IMR-90 (cell line): Measurements from ENCODE around the gene KLHL2. TPM values are rescaled to one million over a fixed set of nuclear protein-coding genes. Genes with fewer than 3 reads are reported as not detected.

Experiments
- ATAC-seq: fragments of 200-7000 bp; cut with Tn5 transposase; 2 replicates; pipeline ENCODE4 v1.9.1; 2020; ENCODE audit warnings: low read depth, mild to moderate bottlenecking, moderate library complexity
- BruUV-seq: library from RNA; stranded (reverse); fragments of 400-500 nt; replicated peaks from 2 replicates; lab custom pipeline; 2021; lab: Mats Ljungman, UMichigan
- CTCF ChIA-PET: fragments of 300-600 bp; formaldehyde crosslinking; extraction: SDS; loops from one replicate; lab custom pipeline; 2021; ENCODE audit warnings: antibody characterized with exemption; lab: Yijun Ruan, JAX
- POLR2A ChIA-PET: fragments of 300-600 bp; sonication (Branson Sonifier 250); formaldehyde crosslinking; loops from one replicate; lab custom pipeline; 2022; ENCODE audit warnings: antibody characterized with exemption; ENCODE audit not compliant: unreplicated experiment; lab: Charles Lee
- DNase-seq: peaks from one replicate; pipeline ENCODE4 v3.0.0; 2013
- H2AFZ ChIP-seq: replicated peaks from 2 replicates; pipeline ENCODE3; 2013; ENCODE audit warnings: low read length, mild to moderate bottlenecking; ENCODE audit not compliant: poor library complexity
- H2AK5ac ChIP-seq: 2 replicates; pipeline ENCODE4 v1.6.1; 2013; ENCODE audit warnings: low read depth, low read length, inconsistent platforms
- H2AK9ac ChIP-seq: replicated peaks from 2 replicates; pipeline ENCODE3; 2013; ENCODE audit warnings: mild to moderate bottlenecking, low read depth, low read length, moderate library complexity; ENCODE audit not compliant: poor library complexity
- H2BK120ac ChIP-seq: 2 replicates; pipeline ENCODE4 v1.6.1; 2013; ENCODE audit warnings: low read depth, low read length, inconsistent platforms
- H2BK15ac ChIP-seq: 3 replicates; pipeline ENCODE4 v1.6.1; 2013; ENCODE audit warnings: low read depth, low read length, inconsistent platforms
- H2BK20ac ChIP-seq: 2 replicates; pipeline ENCODE4 v1.6.1; 2013; ENCODE audit warnings: low read depth, mild to moderate bottlenecking, inconsistent platforms, low read length, moderate library complexity
- H2BK5ac ChIP-seq: 2 replicates; pipeline ENCODE4 v1.6.1; 2013; ENCODE audit warnings: mild to moderate bottlenecking, low read depth, low read length, inconsistent platforms; ENCODE audit not compliant: poor library complexity, severe bottlenecking
- H3K14ac ChIP-seq: replicated peaks from 2 replicates; pipeline ENCODE4 v1.6.1; 2013; ENCODE audit warnings: low read depth, low read length, inconsistent platforms
- H3K18ac ChIP-seq: 2 replicates; pipeline ENCODE4 v1.6.1; 2013; ENCODE audit warnings: low read depth, low read length, control low read depth
- H3K23ac ChIP-seq: 2 replicates; pipeline ENCODE4 v1.6.1; 2013; ENCODE audit warnings: low read depth, low read length, inconsistent platforms
- H3K27ac ChIP-seq: 2 replicates; pipeline ENCODE4 v1.5.1; 2013; ENCODE audit warnings: mild to moderate bottlenecking, control low read depth, low read length; ENCODE audit not compliant: insufficient read depth
- H3K27me3 ChIP-seq: 2 replicates; pipeline ENCODE4 v1.6.1; 2013; ENCODE audit warnings: low read length; ENCODE audit not compliant: control insufficient read depth, insufficient read depth
- H3K36me3 ChIP-seq: 2 replicates; pipeline ENCODE4 v1.6.1; 2013; ENCODE audit warnings: low read length, mixed read lengths; ENCODE audit not compliant: control insufficient read depth, insufficient read depth
- H3K4ac ChIP-seq: 2 replicates; pipeline ENCODE4 v1.6.1; 2013; ENCODE audit warnings: low read depth, low read length, inconsistent platforms
- H3K4me1 ChIP-seq: 2 replicates; pipeline ENCODE4 v1.6.1; 2013; ENCODE audit warnings: low read length, mixed read lengths; ENCODE audit not compliant: control insufficient read depth, insufficient read depth
- H3K4me2 ChIP-seq: 2 replicates; pipeline ENCODE4 v1.6.1; 2013; ENCODE audit warnings: low read depth, mild to moderate bottlenecking, control low read depth, low read length, moderate library complexity
- H3K4me3 ChIP-seq: 2 replicates; pipeline ENCODE4 v1.5.1; 2013; ENCODE audit warnings: low read depth, mild to moderate bottlenecking, control low read depth, low read length, moderate library complexity; ENCODE audit not compliant: insufficient read depth
- H3K56ac ChIP-seq: 2 replicates; pipeline ENCODE4 v1.6.1; 2013; ENCODE audit warnings: low read length, inconsistent platforms; ENCODE audit not compliant: insufficient read depth; ENCODE audit errors: extremely low read depth
- H3K79me1 ChIP-seq, 2 experiments: 2 replicates each; pipeline ENCODE4 v1.6.1; 2013; ENCODE audit warnings: low read length in 2 of 2, inconsistent platforms in 1 of 2, low read depth in 1 of 2
- H3K9ac ChIP-seq: 2 replicates; pipeline ENCODE4 v1.6.1; 2013; ENCODE audit warnings: low read depth, low read length, control low read depth
- H3K9me1 ChIP-seq: 2 replicates; pipeline ENCODE4 v1.6.1; 2013; ENCODE audit warnings: low read length, inconsistent platforms; ENCODE audit not compliant: insufficient read depth
- H3K9me3 ChIP-seq: 2 replicates; pipeline ENCODE4 v1.6.1; 2013; ENCODE audit warnings: low read length; ENCODE audit not compliant: control insufficient read depth, insufficient read depth
- H4K20me1 ChIP-seq: 2 replicates; pipeline ENCODE4 v1.6.1; 2013; ENCODE audit warnings: low read length, inconsistent platforms; ENCODE audit not compliant: insufficient read depth
- H4K5ac ChIP-seq: 2 replicates; pipeline ENCODE4 v1.6.1; 2013; ENCODE audit warnings: mild to moderate bottlenecking, low read depth, low read length, control low read depth
- H4K8ac ChIP-seq, 2 experiments: 2 replicates each; pipeline ENCODE4 v1.6.1; 2013; ENCODE audit warnings: low read depth in 2 of 2, low read length in 2 of 2, control low read depth in 1 of 2, inconsistent platforms in 1 of 2
- H4K91ac ChIP-seq: 2 replicates; pipeline ENCODE4 v1.6.1; 2013; ENCODE audit warnings: low read depth, low read length, inconsistent platforms; ENCODE audit not compliant: insufficient read depth
- BHLHE40 ChIP-seq: fragments of 150-350 bp; IDR thresholded peaks from 2 replicates; pipeline ENCODE4 v1.6.1; 2016; ENCODE audit warnings: mild to moderate bottlenecking, low read depth, low read length
- CEBPB ChIP-seq: IDR thresholded peaks from 2 replicates; pipeline ENCODE4 v1.6.1; 2012; ENCODE audit warnings: low read depth, low read length, improper control_type of control experiment
- CHD1 ChIP-seq: IDR thresholded peaks from 2 replicates; pipeline ENCODE4 v1.6.1; 2012; ENCODE audit warnings: low read depth, low read length, improper control_type of control experiment
- ELK1 ChIP-seq: fragments of 150-350 bp; IDR thresholded peaks from 2 replicates; pipeline ENCODE4 v1.6.1; 2016; ENCODE audit warnings: low read depth, mild to moderate bottlenecking, low read length, moderate library complexity, borderline replicate concordance
- FOS ChIP-seq: fragments of 150-350 bp; IDR thresholded peaks from 2 replicates; pipeline ENCODE4 v1.6.1; 2016; ENCODE audit warnings: low read depth, low read length
- MAFK ChIP-seq: IDR thresholded peaks from 2 replicates; pipeline ENCODE4 v1.6.1; 2012; ENCODE audit warnings: low read depth, low read length, improper control_type of control experiment
- MAZ ChIP-seq: IDR thresholded peaks from 2 replicates; pipeline ENCODE4 v1.6.1; 2012; ENCODE audit warnings: low read depth, mild to moderate bottlenecking, low read length, improper control_type of control experiment, moderate library complexity, borderline replicate concordance
- MXI1 ChIP-seq: IDR thresholded peaks from 2 replicates; pipeline ENCODE4 v1.6.1; 2012; ENCODE audit warnings: low read depth, mild to moderate bottlenecking, low read length, moderate library complexity, borderline replicate concordance
- NFE2L2 ChIP-seq: fragments of 150-350 bp; IDR thresholded peaks from 2 replicates; pipeline ENCODE4 v1.6.1; 2016; ENCODE audit warnings: low read depth, mild to moderate bottlenecking, low read length
- POLR2A ChIP-seq: IDR thresholded peaks from 2 replicates; pipeline ENCODE4 v1.6.1; 2012; ENCODE audit warnings: mild to moderate bottlenecking, low read depth, low read length
- RAD21 ChIP-seq: IDR thresholded peaks from 2 replicates; pipeline ENCODE4 v1.6.1; 2012; ENCODE audit warnings: low read length, improper control_type of control experiment
- RFX5 ChIP-seq: IDR thresholded peaks from 2 replicates; pipeline ENCODE4 v1.8.0; 2012; ENCODE audit warnings: low read depth, mild to moderate bottlenecking, low read length, moderate library complexity
- SMC3 ChIP-seq: fragments of 150-350 bp; IDR thresholded peaks from 2 replicates; pipeline ENCODE4 v1.6.1; 2016; ENCODE audit warnings: low read depth, mild to moderate bottlenecking, antibody characterized with exemption, low read length, moderate library complexity
- WGBS, 2 experiments: methylation state at CpG; one replicate each; pipeline versions ENCODE4 v1.1.5 to v1.1.7; 2013; ENCODE audit warnings: missing lambda C conversion rate in 2 of 2; ENCODE audit not compliant: insufficient read length in 1 of 2; ENCODE audit errors: extremely low coverage in 2 of 2; 5-methylcytosine and 5-hydroxymethylcytosine counted together
- dilution Hi-C: fragments of 300-500 bp; cut with HindIII; formaldehyde crosslinking; loops from one replicate; pipeline ENCODE4 v1.14.3; 2018; ENCODE audit warnings: low sequenced_read_pairs; ENCODE audit not compliant: unreplicated experiment
- in situ Hi-C: fragments of 300-500 bp; cut with MboI; formaldehyde crosslinking; loops from 3 replicates; pipeline ENCODE4 v1.14.3; 2019; ENCODE audit warnings: low sequenced_read_pairs, inconsistent platforms, mixed read lengths
- intact Hi-C: fragments of 100-400 bp; cut with micrococcal nuclease; formaldehyde crosslinking; loops from 2 replicates; pipeline ENCODE4 v1.10.0; 2022
- polyA plus RNA-seq, 3 experiments: library from polyadenylated mRNA; depleted of rRNA; stranded (reverse); fragments of >200 nt; gene quantifications; 2 replicates each; pipeline ENCODE4 v1.2.3, GENCODE V29; 2012; ENCODE audit warnings: low replicate concordance in 1 of 3
- total RNA-seq: library from RNA; depleted of rRNA; stranded (reverse); fragments of >200 nt; gene quantifications from 2 replicates; pipeline ENCODE4 v1.2.3, GENCODE V29; 2012
- TF ChIP-seq, protein P1 (sequence below): fragments of 150-350 bp; IDR thresholded peaks from 2 replicates; pipeline ENCODE4 v1.6.1; 2017; ENCODE audit warnings: mild to moderate bottlenecking, antibody characterized with exemption, low read length, low read depth

Gene KLHL2
- total and polyA plus RNA-seq, 2 of the 4 experiments (the other 2 are of a cell fraction) = 11.0 to 12.4 TPM

DNA sequence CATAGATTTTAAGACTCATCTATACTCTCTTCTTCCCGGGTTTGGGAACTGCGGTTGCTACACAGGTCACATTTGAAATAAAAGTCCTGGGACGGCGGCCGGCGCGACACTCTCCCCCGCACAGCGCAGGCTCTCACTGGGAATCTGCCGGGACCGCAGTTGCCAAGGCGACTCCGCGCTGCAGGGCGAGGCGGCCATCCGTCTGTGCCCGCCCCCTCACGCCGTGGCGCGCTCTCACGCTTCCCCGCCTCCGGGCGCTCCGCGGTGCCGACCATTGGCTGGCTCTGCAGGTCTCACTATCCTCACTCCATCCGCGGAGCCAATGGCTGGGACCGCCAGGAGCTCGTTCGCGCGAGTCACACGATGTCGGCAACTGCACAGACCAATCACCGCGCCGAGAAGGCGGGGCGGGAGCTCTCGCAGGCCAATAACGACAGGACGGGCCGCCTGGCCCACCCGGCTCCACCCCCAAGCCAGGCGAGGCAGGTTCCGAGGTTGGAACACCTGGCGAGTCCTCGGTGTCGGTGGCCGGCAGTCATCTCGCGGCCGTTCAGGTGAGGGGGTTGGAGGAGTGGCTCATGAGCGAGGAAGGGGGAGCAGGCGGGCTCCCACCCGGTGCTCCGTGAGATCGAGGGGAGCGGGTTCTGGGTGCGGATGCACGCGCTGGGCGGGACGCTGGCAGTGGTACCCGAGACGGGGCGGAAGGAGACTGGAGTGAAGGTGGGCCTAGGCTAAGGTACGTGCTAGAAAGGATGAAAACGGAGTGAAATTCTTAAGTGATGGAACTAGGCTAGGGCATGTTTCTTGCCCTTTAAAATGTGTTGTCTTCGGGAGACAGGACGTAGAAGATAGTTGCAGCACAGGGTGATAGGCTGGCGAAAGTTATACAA is 120.1 kb downstream of the KLHL2 start, which contains the start of gene MSMO1 (continued):
- no peak for TF ChIP-seq RAD21

GRCh38 chr4:165328101-165328425 is 120.7 kb downstream of the KLHL2 start:
- Histone ChIP-seq H2BK5ac (peak overlapping the region; percentile 51), H3K4me1 (peaks cover 3% of the 10 kb centered on the region; the same call in 1 of the 2 replicates)
- POLR2A ChIA-PET = no interaction called here
- TF ChIP-seq ELK1 = no peak
- TF ChIP-seq NFE2L2 = no peak
- no peak for TF ChIP-seq FOS
- no peak for TF ChIP-seq CHD1
- TF ChIP-seq RAD21 = no peak
- no peak for TF ChIP-seq MAFK
- no peak for TF ChIP-seq POLR2A
- no peak for TF ChIP-seq MAZ
- no peak for TF ChIP-seq RFX5
- TF ChIP-seq SMC3 = no peak
- TF ChIP-seq BHLHE40 = no peak
- no peak for TF ChIP-seq MXI1
- TF ChIP-seq, protein P1, sequence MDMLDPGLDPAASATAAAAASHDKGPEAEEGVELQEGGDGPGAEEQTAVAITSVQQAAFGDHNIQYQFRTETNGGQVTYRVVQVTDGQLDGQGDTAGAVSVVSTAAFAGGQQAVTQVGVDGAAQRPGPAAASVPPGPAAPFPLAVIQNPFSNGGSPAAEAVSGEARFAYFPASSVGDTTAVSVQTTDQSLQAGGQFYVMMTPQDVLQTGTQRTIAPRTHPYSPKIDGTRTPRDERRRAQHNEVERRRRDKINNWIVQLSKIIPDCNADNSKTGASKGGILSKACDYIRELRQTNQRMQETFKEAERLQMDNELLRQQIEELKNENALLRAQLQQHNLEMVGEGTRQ = no peak
- TF ChIP-seq CEBPB = no peak

More at GRCh38 chr4:165328101-165328425, 120.7 kb downstream of the KLHL2 start:
- no peak overlapping the region for H2BK20ac ChIP-seq
- H3K18ac ChIP-seq = peak overlapping the region; percentile 4; the same call in 1 of the 2 replicates
- H2BK15ac ChIP-seq = peak overlapping the region; percentile 17; the same call in 1 of the 3 replicates
- H3K36me3 ChIP-seq = no peaks in the 10 kb centered on the region
- peak overlapping the region; percentile 35 for H3K4ac ChIP-seq
- peak overlapping the region; percentile 98 for H2AFZ ChIP-seq
- H3K4me3 ChIP-seq = peak overlapping the region; percentile 79
- in situ Hi-C loops = loop anchor here (25.0 kb wide), 1 partner anchor 116 kb away; the partner anchor contains the start of gene KLHL2
- peak overlapping the region; percentile 85 for H2AK9ac ChIP-seq
- ATAC-seq = no peak
- H4K8ac ChIP-seq = peak overlapping the region; percentile 71 to 81
- H3K9ac ChIP-seq = peak overlapping the region; percentile 58
- H4K5ac ChIP-seq = peak overlapping the region; percentile 31; the same call in 1 of the 2 replicates
- no peak for DNase-seq
- BruUV-seq = no TSS peak
- intact Hi-C loops = no loop called here
- dilution Hi-C loops = no loop called here
- no peaks in the 10 kb centered on the region for H3K27me3 ChIP-seq
- H3K9me1 ChIP-seq = 0 out of 2 replicates have a peak, but pooled peaks cover 4% of the 10 kb centered on the region
- peak overlapping the region; percentile 17 for H2BK120ac ChIP-seq
- H3K79me1 ChIP-seq = peaks cover 10 to 26% of the 10 kb centered on the region in 2 experiments
- H3K4me2 ChIP-seq = peak overlapping the region; percentile 93
- H4K91ac ChIP-seq = 0 out of 2 replicates have a peak overlapping the region, but pooled peaks have one; percentile 24
- no peaks in the 10 kb centered on the region for H3K9me3 ChIP-seq
- peak overlapping the region; percentile 80 for H3K14ac ChIP-seq
- WGBS, 2 experiments = 0% methylated on average over 4 of the region's 7 CpGs; no CpG with 5 or more reads in 1 of the 2 experiments
- peak overlapping the region; percentile 90 for H3K23ac ChIP-seq
- peak overlapping the region; percentile 41; the same call in 1 of the 2 replicates for H3K56ac ChIP-seq
- CTCF ChIA-PET = no interaction called here
- peak overlapping the region; percentile 59; the same call in 1 of the 2 replicates for H2AK5ac ChIP-seq
- no peaks in the 10 kb centered on the region for H4K20me1 ChIP-seq
- 0 out of 2 replicates have a peak overlapping the region, but pooled peaks have one; percentile 17 for H3K27ac ChIP-seq
